Keratinocyte (primary cell): ENCODE measurements around the gene MAD1L1. TPM values are rescaled to one million over a fixed set of nuclear protein-coding genes. Genes with fewer than 3 reads are reported as not detected.

Source experiments
- DNase-seq: peaks from one replicate; pipeline ENCODE4 v3.0.0-alpha.2; 2011; ENCODE audit warnings: low read depth, missing footprints, low spot score
- FAIRE-seq: peaks from 2 replicates; lab custom pipeline; 2011; peaks lifted over from hg19 to GRCh38; lab: Jason Lieb, UNC
- H2AFZ ChIP-seq: 2 replicates; pipeline ENCODE4 v1.6.0; 2012; ENCODE audit warnings: low read length, control low read depth, inconsistent platforms; ENCODE audit not compliant: control insufficient read depth
- H3K27ac ChIP-seq: 2 replicates; pipeline ENCODE4 v1.5.1; 2011; ENCODE audit warnings: low read length; ENCODE audit not compliant: control insufficient read depth, insufficient read depth
- H3K27me3 ChIP-seq: 3 replicates; pipeline ENCODE4 v1.6.0; 2011; ENCODE audit warnings: low read length; ENCODE audit not compliant: control insufficient read depth, insufficient read depth; ENCODE audit errors: extremely low read depth
- H3K36me3 ChIP-seq, 2 experiments: 2 replicates in 1 of 2; 3 replicates in 1 of 2; pipeline ENCODE4 v1.5.1; 2011; ENCODE audit warnings: low read length in 2 of 2, mild to moderate bottlenecking in 1 of 2; ENCODE audit not compliant: control insufficient read depth in 2 of 2, insufficient read depth in 2 of 2; ENCODE audit errors: extremely low read depth in 1 of 2
- H3K4me1 ChIP-seq: 3 replicates; pipeline ENCODE4 v1.5.1; 2011; ENCODE audit warnings: low read length; ENCODE audit not compliant: control insufficient read depth, insufficient read depth; ENCODE audit errors: extremely low read depth
- H3K4me2 ChIP-seq: 3 replicates; pipeline ENCODE4 v1.6.0; 2011; ENCODE audit warnings: low read depth, low read length; ENCODE audit not compliant: control insufficient read depth, insufficient read depth; ENCODE audit errors: extremely low read depth
- H3K4me3 ChIP-seq, 3 experiments: fragments of 200-600 bp in 1 of 3; sonication (generic) in 1 of 3; 2 replicates in 2 of 3; 3 replicates in 1 of 3; pipeline ENCODE4 v1.5.1; 2011 to 2016; ENCODE audit warnings: low read length in 3 of 3, mild to moderate bottlenecking in 3 of 3, control low read depth in 2 of 3, inconsistent platforms in 1 of 3, low read depth in 1 of 3, mixed read lengths in 1 of 3, mixed run types in 1 of 3, moderate library complexity in 1 of 3; ENCODE audit not compliant: control insufficient read depth in 2 of 3, insufficient read depth in 2 of 3; ENCODE audit errors: extremely low read depth in 1 of 3
- H3K79me2 ChIP-seq: 2 replicates; pipeline ENCODE4 v1.6.0; 2012; ENCODE audit warnings: low read length; ENCODE audit not compliant: control insufficient read depth, insufficient read depth
- H3K9ac ChIP-seq: 3 replicates; pipeline ENCODE4 v1.6.0; 2011; ENCODE audit warnings: low read length; ENCODE audit not compliant: control insufficient read depth, insufficient read depth; ENCODE audit errors: extremely low read depth
- H3K9me1 ChIP-seq: 3 replicates; pipeline ENCODE4 v1.6.0; 2011; ENCODE audit warnings: low read length; ENCODE audit not compliant: control insufficient read depth, insufficient read depth; ENCODE audit errors: extremely low read depth
- H3K9me3 ChIP-seq: 2 replicates; pipeline ENCODE4 v1.5.1; 2012; ENCODE audit warnings: low read depth, low read length; ENCODE audit not compliant: control insufficient read depth
- H4K20me1 ChIP-seq: 3 replicates; pipeline ENCODE4 v1.6.0; 2011; ENCODE audit warnings: low read length; ENCODE audit not compliant: control insufficient read depth, insufficient read depth; ENCODE audit errors: extremely low read depth
- CTCF ChIP-seq, 3 experiments: IDR thresholded peaks in 1 of 3; conservative IDR thresholded peaks in 1 of 3; optimal IDR thresholded peaks in 1 of 3; 2 replicates in 2 of 3; 3 replicates in 1 of 3; pipeline versions ENCODE3 to v1.5.1; 2011; ENCODE audit warnings: low read length in 3 of 3, mild to moderate bottlenecking in 3 of 3, moderate library complexity in 2 of 3, control low read depth in 1 of 3, inconsistent platforms in 1 of 3; ENCODE audit not compliant: insufficient read depth in 2 of 3; ENCODE audit errors: extremely low read depth in 1 of 3
- EZH2 ChIP-seq: IDR thresholded peaks from one replicate; pipeline ENCODE4 v1.6.1; 2012; ENCODE audit warnings: inconsistent platforms, mild to moderate bottlenecking, low read length, moderate library complexity
- dilution Hi-C: fragments of 300-500 bp; cut with MboI; formaldehyde crosslinking; loops from one replicate; pipeline ENCODE4 v1.7.0; 2020; ENCODE audit warnings: low sequenced_read_pairs; ENCODE audit not compliant: extremely low pct_ligation_motif_present
- polyA plus RNA-seq, 5 experiments: library from polyadenylated mRNA; depleted of rRNA in 3 of 5; stranded (reverse) in 3 of 5; stranded (forward) in 1 of 5; unstranded in 1 of 5; fragments of >200 nt; gene quantifications; 1 replicate in 1 of 5; 2 replicates in 3 of 5; 3 replicates in 1 of 5; pipeline versions ENCODE4 v1.2.1 to v1.2.3, GENCODE V29; 2011 to 2012; ENCODE audit warnings: missing spikeins in 2 of 5, low read depth in 1 of 5, low replicate concordance in 1 of 5

MAD1L1 gene
- polyA plus RNA-seq, 1 donor (not counting 4 experiments of a cell fraction or from before 2014, with no cell fraction given) = 18.0 TPM

- DNase-seq (no peak), FAIRE-seq (no peak)
- dilution Hi-C loops = no loop called here
- Histone ChIP-seq H3K36me3 (no peaks in the 10 kb centered on the region), H3K4me3 (no peak overlapping the region), H3K27ac (no peak overlapping the region), H3K79me2 (no peaks in the 10 kb centered on the region), H3K9me1 (no peaks in the 10 kb centered on the region), H3K9me3 (no peaks in the 10 kb centered on the region), H4K20me1 (no peaks in the 10 kb centered on the region), H3K9ac (no peak overlapping the region), H2AFZ (no peak overlapping the region), H3K4me2 (no peak overlapping the region), H3K4me1 (peaks cover 6% of the 10 kb centered on the region), H3K27me3 (no peaks in the 10 kb centered on the region)
- TF ChIP-seq EZH2 (no peak), CTCF (optimal IDR thresholded peaks at IDR 0.05 in 1 of 3, IDR thresholded peaks at IDR 0.05 in 1 of 3, conservative IDR thresholded peaks at IDR 0.05 in 1 of 3; ENCODE audit: extremely low read depth in 1 of 3, insufficient read depth in 2 of 3, low read length in 3 of 3) (no peak)
Observed at GRCh38 chr7:1939434-1940401, 293.0 kb downstream of the MAD1L1 start.

GRCh38 chr7:1938788-1939433 lies 293.8 kb downstream of the MAD1L1 start:
- Histone ChIP-seq H3K9me3 (no peaks in the 10 kb centered on the region), H3K36me3 (no peaks in the 10 kb centered on the region), H3K27ac (no peak overlapping the region), H3K9me1 (peaks cover 2% of the 10 kb centered on the region), H3K4me1 (peaks cover 6% of the 10 kb centered on the region), H4K20me1 (no peaks in the 10 kb centered on the region), H3K9ac (no peak overlapping the region), H3K4me3 (no peak overlapping the region), H3K4me2 (no peak overlapping the region), H3K27me3 (no peaks in the 10 kb centered on the region), H3K79me2 (no peaks in the 10 kb centered on the region), H2AFZ (no peak overlapping the region)
- dilution Hi-C loops = no loop called here
- no peak for FAIRE-seq
- no peak for DNase-seq
- no peak for TF ChIP-seq EZH2
- no peak for TF ChIP-seq CTCF (optimal IDR thresholded peaks at IDR 0.05 in 1 of 3, IDR thresholded peaks at IDR 0.05 in 1 of 3, conservative IDR thresholded peaks at IDR 0.05 in 1 of 3; ENCODE audit: extremely low read depth in 1 of 3, insufficient read depth in 2 of 3, low read length in 3 of 3)
